Mammary epithelial cell (primary cell): ENCODE results near the gene P2RX5.
"Not testable (repeated sequence)": the region's sequence is repeated elsewhere in the genome, so short reads cannot be mapped to it uniquely, and the experiment has no call there.

Experiments used
- EZH2 ChIP-seq: IDR thresholded peaks from 2 replicates; pipeline ENCODE4 v1.6.1; 2012; ENCODE audit warnings: low read length, inconsistent platforms, borderline replicate concordance
- TF ChIP-seq, protein P1 (sequence below), 2 donors: IDR thresholded peaks in 1 of 2; conservative IDR thresholded peaks in 1 of 2; 2 replicates each; pipeline ENCODE4 v1.5.1; 2011 to 2012; ENCODE audit warnings: inconsistent platforms in 2 of 2, low read length in 2 of 2, mild to moderate bottlenecking in 2 of 2, control low read depth in 1 of 2, low read depth in 1 of 2; ENCODE audit not compliant: insufficient read depth in 1 of 2; ENCODE audit errors: extremely low read depth in 1 of 2

GRCh38 chr17:3702041-3702539 lies 6.1 kb upstream of the P2RX5 start:
- TF ChIP-seq, protein P1, sequence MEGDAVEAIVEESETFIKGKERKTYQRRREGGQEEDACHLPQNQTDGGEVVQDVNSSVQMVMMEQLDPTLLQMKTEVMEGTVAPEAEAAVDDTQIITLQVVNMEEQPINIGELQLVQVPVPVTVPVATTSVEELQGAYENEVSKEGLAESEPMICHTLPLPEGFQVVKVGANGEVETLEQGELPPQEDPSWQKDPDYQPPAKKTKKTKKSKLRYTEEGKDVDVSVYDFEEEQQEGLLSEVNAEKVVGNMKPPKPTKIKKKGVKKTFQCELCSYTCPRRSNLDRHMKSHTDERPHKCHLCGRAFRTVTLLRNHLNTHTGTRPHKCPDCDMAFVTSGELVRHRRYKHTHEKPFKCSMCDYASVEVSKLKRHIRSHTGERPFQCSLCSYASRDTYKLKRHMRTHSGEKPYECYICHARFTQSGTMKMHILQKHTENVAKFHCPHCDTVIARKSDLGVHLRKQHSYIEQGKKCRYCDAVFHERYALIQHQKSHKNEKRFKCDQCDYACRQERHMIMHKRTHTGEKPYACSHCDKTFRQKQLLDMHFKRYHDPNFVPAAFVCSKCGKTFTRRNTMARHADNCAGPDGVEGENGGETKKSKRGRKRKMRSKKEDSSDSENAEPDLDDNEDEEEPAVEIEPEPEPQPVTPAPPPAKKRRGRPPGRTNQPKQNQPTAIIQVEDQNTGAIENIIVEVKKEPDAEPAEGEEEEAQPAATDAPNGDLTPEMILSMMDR (conservative IDR thresholded peaks at IDR 0.05 in 1 of 2, IDR thresholded peaks at IDR 0.05 in 1 of 2; ENCODE audit: extremely low read depth in 1 of 2, insufficient read depth in 1 of 2, low read depth in 1 of 2, low read length in 2 of 2): not testable (repeated sequence)
- not testable (repeated sequence) for TF ChIP-seq EZH2
